ENCODE results near the gene A1CF. TPM values are rescaled to one million over a fixed set of nuclear protein-coding genes. Genes with fewer than 3 reads are reported as not detected.
"Not testable (repeated sequence)": the region's sequence is repeated elsewhere in the genome, so short reads cannot be mapped to it uniquely, and the experiment has no call there.

Gene A1CF
- total RNA-seq, 1 experiment from 2014 or later, result not detected

DNA sequence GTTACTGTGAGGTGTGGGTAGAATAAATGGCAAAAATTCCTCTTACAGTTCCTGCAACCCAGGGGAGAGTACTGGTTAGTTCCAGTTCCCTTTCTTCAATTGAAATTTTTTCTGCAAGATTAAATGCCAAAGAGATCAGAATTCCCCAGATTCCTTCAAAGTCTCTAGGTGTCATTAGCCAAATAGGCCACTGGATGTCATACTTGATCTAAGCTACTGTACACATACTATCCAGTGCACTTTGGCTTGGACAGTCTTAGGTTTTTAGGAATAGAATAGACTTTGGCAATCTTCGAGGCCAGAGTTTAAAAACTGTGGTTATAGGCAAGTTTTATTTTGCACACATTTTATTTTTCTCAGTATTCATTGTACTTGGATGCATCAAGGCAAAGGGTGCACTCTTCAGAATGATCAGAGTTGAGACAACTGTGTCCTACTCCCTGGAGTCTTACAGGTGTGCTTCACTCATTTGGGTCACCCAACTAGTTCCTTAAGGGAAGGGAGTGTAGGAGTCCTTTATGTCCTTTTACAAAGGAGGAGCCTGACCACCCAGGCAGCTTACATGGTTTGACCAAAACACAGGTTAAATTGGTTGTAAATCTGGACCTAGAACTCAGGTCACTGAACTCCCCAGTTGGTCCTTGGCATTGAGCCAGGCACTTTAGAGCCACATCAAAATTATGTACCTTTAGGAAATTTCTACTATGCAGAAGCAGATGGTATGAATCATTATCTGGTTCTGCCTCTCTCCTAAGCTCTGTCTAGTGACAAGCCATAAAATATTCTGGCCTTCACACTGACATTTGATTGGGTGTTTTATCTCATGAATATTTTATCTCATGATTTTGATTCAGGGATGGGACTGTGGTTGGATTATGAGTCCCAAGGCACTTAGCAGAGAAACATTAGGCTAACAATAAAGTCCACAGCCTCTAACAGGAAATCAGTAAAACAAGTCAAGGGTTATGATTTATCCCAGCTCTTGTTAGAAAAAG is 96.2 kb downstream of the A1CF start:
- TF ChIP-seq, protein P1, sequence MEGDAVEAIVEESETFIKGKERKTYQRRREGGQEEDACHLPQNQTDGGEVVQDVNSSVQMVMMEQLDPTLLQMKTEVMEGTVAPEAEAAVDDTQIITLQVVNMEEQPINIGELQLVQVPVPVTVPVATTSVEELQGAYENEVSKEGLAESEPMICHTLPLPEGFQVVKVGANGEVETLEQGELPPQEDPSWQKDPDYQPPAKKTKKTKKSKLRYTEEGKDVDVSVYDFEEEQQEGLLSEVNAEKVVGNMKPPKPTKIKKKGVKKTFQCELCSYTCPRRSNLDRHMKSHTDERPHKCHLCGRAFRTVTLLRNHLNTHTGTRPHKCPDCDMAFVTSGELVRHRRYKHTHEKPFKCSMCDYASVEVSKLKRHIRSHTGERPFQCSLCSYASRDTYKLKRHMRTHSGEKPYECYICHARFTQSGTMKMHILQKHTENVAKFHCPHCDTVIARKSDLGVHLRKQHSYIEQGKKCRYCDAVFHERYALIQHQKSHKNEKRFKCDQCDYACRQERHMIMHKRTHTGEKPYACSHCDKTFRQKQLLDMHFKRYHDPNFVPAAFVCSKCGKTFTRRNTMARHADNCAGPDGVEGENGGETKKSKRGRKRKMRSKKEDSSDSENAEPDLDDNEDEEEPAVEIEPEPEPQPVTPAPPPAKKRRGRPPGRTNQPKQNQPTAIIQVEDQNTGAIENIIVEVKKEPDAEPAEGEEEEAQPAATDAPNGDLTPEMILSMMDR (IDR thresholded peaks at IDR 0.05; ENCODE audit: unreplicated experiment), result peak; percentile 52
- intact Hi-C loops (cut with micrococcal nuclease; ENCODE audit: unreplicated experiment), result loop anchor here (1.0 to 5.0 kb wide), 3 partner anchors 102 to 633 kb away; no protein-coding TSS in a partner anchor
- Mint-ChIP-seq H3K9me3 (ENCODE audit: low read depth, unreplicated experiment) (peaks cover 3% of the 10 kb centered on the region), H3K27ac (ENCODE audit: unreplicated experiment) (no peak overlapping the region), H3K4me3 (ENCODE audit: low read depth, unreplicated experiment) (no peak overlapping the region), H3K36me3 (ENCODE audit: insufficient read depth, unreplicated experiment) (no peaks in the 10 kb centered on the region), H3K4me1 (ENCODE audit: low read depth, unreplicated experiment) (peaks cover 8% of the 10 kb centered on the region), H3K27me3 (ENCODE audit: unreplicated experiment) (peaks cover 16% of the 10 kb centered on the region)
- BruUV-seq (replicated peaks), result no TSS peak
- CTCF ChIA-PET, result interaction anchor here (1.0 to 1.4 kb wide), 2 partner anchors 97 to 102 kb away, joined by 4 to 5 read pairs; no protein-coding TSS in a partner anchor
- DNase-seq, result peak; percentile 11

DNA sequence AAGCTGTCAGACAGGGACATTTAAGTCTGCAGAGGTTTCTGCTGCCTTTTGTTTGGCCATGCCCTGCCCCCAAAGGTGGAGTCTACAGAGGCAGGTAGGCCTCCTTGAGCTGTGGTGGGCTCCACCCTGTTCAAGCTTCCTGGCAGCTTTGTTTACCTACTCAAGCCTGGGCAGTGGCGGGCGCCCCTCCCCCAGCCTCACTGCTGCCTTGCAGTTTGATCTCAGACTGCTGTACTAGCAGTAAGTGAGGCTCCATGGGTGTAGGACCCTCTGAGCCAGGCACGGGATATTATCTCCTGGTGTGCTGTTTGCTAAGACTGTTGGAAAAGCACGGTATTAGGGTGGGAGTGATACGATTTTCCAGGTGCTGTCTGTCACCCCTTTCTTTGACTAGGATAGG is 97.5 kb downstream of the A1CF start:
- not testable (repeated sequence) for H3K4me1 Mint-ChIP-seq (ENCODE audit: low read depth, unreplicated experiment); H3K27ac Mint-ChIP-seq (ENCODE audit: unreplicated experiment); H3K36me3 Mint-ChIP-seq (ENCODE audit: insufficient read depth, unreplicated experiment); BruUV-seq (replicated peaks); H3K9me3 Mint-ChIP-seq (ENCODE audit: low read depth, unreplicated experiment); H3K4me3 Mint-ChIP-seq (ENCODE audit: low read depth, unreplicated experiment)
- peaks cover 16% of the 10 kb centered on the region for H3K27me3 Mint-ChIP-seq (ENCODE audit: unreplicated experiment)
- peak; percentile 9 for DNase-seq
- intact Hi-C loops (cut with micrococcal nuclease; ENCODE audit: unreplicated experiment), result loop anchor here (2.0 to 5.0 kb wide), 2 partner anchors 143 to 634 kb away; no protein-coding TSS in a partner anchor
- CTCF ChIA-PET, result interaction anchor here (1.4 kb wide), 1 partner anchor 99 kb away, joined by 4 read pairs; no protein-coding TSS in a partner anchor

DNA sequence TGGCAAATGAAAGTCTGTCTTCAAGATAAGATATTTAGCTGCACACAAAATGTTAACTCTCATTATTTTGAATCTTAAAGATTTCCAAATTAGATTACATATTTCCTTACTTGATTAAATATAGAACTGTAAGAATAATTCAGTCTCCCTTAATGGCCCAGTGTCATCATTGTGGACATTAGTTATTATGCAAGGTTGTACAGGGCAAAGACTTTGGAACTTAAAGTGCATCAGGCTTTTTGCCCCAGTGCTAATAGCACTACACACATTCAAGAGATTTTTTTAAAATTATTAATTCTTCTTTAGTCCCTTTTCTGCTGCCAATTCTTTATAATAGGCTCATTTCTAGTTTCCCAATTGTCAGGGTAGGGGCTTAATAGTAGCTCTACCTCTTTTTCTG is 103.4 kb downstream of the A1CF start:
- peaks cover 24% of the 10 kb centered on the region for H3K27me3 Mint-ChIP-seq (ENCODE audit: unreplicated experiment)
- CTCF ChIA-PET; H3K27ac Mint-ChIP-seq (ENCODE audit: unreplicated experiment); H3K4me1 Mint-ChIP-seq (ENCODE audit: low read depth, unreplicated experiment); H3K4me3 Mint-ChIP-seq (ENCODE audit: low read depth, unreplicated experiment); intact Hi-C loops (cut with micrococcal nuclease; ENCODE audit: unreplicated experiment); H3K36me3 Mint-ChIP-seq (ENCODE audit: insufficient read depth, unreplicated experiment); H3K9me3 Mint-ChIP-seq (ENCODE audit: low read depth, unreplicated experiment); BruUV-seq (replicated peaks); DNase-seq: not testable (repeated sequence)

DNA sequence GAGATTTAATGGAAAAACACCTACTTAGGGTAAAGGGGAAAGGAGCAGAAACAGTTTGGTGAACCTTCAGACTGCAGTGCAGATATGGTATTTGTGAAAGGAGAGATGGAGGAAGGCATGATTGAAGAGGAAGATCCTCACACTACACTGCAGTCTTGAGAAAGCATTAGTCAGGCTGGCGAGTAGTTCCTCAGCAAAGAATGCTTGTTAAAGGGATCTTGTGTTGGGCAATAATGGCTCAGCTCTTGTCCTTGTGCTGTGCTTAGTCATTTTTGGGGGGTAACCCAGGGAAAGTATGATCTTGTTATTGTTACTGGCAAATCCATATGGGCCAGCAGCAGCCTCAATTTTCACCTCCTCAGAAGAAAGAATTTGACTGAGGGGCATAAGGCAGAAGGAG is 105.4 kb downstream of the A1CF start:
- DNase-seq; BruUV-seq (replicated peaks); H3K36me3 Mint-ChIP-seq (ENCODE audit: insufficient read depth, unreplicated experiment); H3K4me1 Mint-ChIP-seq (ENCODE audit: low read depth, unreplicated experiment); intact Hi-C loops (cut with micrococcal nuclease; ENCODE audit: unreplicated experiment); H3K4me3 Mint-ChIP-seq (ENCODE audit: low read depth, unreplicated experiment); CTCF ChIA-PET; H3K9me3 Mint-ChIP-seq (ENCODE audit: low read depth, unreplicated experiment); H3K27ac Mint-ChIP-seq (ENCODE audit: unreplicated experiment): not testable (repeated sequence)
- peaks cover 18% of the 10 kb centered on the region for H3K27me3 Mint-ChIP-seq (ENCODE audit: unreplicated experiment)

DNA sequence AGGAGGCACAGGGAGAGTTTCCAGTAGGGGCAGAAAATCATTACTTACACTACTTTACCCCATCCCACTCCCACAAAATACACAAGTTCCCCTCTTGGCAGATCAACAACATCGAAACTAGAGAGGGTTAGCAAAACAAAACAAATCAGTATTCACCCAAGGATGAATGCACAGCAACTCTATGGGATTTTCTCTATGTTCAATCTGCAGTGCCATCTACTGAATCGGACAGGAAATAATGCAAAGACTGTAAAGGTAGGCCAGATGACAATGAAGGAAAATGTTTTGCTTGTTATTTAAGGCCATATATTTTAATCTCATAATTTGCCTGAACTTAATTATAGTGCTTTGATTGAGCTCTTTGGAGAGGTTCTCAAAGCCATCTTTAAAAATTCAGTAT is 110.6 kb downstream of the A1CF start:
- CTCF ChIA-PET; BruUV-seq (replicated peaks); H3K36me3 Mint-ChIP-seq (ENCODE audit: insufficient read depth, unreplicated experiment); H3K27ac Mint-ChIP-seq (ENCODE audit: unreplicated experiment); H3K9me3 Mint-ChIP-seq (ENCODE audit: low read depth, unreplicated experiment); intact Hi-C loops (cut with micrococcal nuclease; ENCODE audit: unreplicated experiment); H3K4me3 Mint-ChIP-seq (ENCODE audit: low read depth, unreplicated experiment); H3K4me1 Mint-ChIP-seq (ENCODE audit: low read depth, unreplicated experiment); DNase-seq: not testable (repeated sequence)
- H3K27me3 Mint-ChIP-seq (ENCODE audit: unreplicated experiment), result peaks cover 10% of the 10 kb centered on the region

DNA sequence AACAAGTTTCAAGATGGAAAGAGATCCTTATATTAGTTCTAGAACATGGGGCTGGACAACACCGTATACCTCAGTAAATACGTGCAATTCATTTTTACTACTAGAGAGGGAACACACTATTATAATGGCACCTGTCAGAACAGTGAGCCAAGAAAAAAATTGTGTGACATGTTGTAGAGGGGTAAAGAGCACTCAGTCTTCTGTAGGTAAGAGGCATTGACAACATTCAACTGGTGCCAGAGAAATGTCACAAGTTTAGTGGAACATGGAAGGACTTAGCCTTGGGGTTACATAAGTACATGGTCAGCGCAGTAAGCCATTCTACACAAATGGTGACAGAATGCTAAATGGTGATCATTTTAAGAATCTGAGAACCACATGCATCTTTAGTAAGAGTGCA is 113.4 kb downstream of the A1CF start:
- CTCF ChIA-PET; H3K9me3 Mint-ChIP-seq (ENCODE audit: low read depth, unreplicated experiment); H3K4me1 Mint-ChIP-seq (ENCODE audit: low read depth, unreplicated experiment): not testable (repeated sequence)

DNA sequence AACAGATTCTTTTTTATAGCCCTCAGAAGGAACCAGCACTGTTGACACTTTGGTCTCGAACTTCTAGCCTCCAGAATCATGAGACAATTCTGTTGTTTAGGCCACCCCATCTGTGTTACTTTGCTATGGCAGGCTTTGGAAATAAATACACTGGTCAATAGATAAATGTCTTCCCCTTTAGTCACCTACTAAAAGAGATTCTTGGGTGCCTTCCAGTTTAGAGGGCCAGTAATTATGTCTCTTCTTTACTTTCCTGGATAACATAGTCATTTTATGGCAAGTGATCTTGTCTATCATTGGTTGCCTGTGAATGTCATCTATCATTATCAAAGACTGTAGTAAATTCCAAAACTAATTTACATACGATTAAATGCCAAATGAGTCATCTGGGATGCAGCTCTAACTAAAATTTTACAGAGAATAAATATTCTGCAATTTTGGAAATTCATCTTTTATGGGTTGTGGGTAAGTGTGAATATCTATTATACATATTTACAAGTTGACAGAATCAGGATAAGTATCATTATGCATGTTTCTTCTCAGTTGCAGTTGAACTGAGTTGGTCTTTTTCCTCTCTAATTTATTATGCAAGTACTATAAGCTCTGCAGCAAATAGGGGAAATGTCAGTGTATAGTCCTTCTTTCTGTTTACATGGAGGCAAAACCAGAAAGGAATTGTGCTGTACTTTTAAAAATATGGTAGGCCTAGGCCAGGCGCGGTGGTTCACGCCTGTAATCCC is 118.5 kb downstream of the A1CF start:
- H3K36me3 Mint-ChIP-seq (ENCODE audit: insufficient read depth, unreplicated experiment); BruUV-seq (replicated peaks); H3K4me1 Mint-ChIP-seq (ENCODE audit: low read depth, unreplicated experiment); H3K9me3 Mint-ChIP-seq (ENCODE audit: low read depth, unreplicated experiment); DNase-seq; H3K27me3 Mint-ChIP-seq (ENCODE audit: unreplicated experiment); CTCF ChIA-PET; intact Hi-C loops (cut with micrococcal nuclease; ENCODE audit: unreplicated experiment); H3K27ac Mint-ChIP-seq (ENCODE audit: unreplicated experiment); H3K4me3 Mint-ChIP-seq (ENCODE audit: low read depth, unreplicated experiment): not testable (repeated sequence)

More for the DNA sequence above, 113.4 kb downstream of the A1CF start:
- H3K27ac Mint-ChIP-seq (ENCODE audit: unreplicated experiment); DNase-seq; H3K36me3 Mint-ChIP-seq (ENCODE audit: insufficient read depth, unreplicated experiment); H3K27me3 Mint-ChIP-seq (ENCODE audit: unreplicated experiment); H3K4me3 Mint-ChIP-seq (ENCODE audit: low read depth, unreplicated experiment); BruUV-seq (replicated peaks); intact Hi-C loops (cut with micrococcal nuclease; ENCODE audit: unreplicated experiment): not testable (repeated sequence)

Measured in Calu3 (cell line).